Activated CD4-positive, alpha-beta memory T cell treated with anti-CD3 and anti-CD28 coated beads for 36 hours (primary cell): ENCODE measurements around the gene ADGRE1. TPM values are rescaled to one million over a fixed set of nuclear protein-coding genes. Genes with fewer than 3 reads are reported as not detected.

Experiments
- CTCF ChIA-PET: fragments of 350-600 bp; sonication (Branson Sonifier 250); formaldehyde crosslinking; loops from one replicate; lab custom pipeline; 2021; ENCODE audit warnings: antibody characterized with exemption, inconsistent platforms; lab: Charles Lee
- POLR2A ChIA-PET: fragments of 350-600 bp; sonication (Branson Sonifier 250); formaldehyde crosslinking; loops from one replicate; lab custom pipeline; 2021; ENCODE audit warnings: antibody characterized with exemption; lab: Charles Lee
- DNase-seq: peaks from one replicate; pipeline ENCODE4 v3.0.0-alpha.2; 2020
- H3K27ac Mint-ChIP-seq: one replicate; pipeline ENCODE4 v1.8.0; 2021; ENCODE audit warnings: mixed read lengths
- H3K27me3 Mint-ChIP-seq: one replicate; pipeline ENCODE4 v1.8.0; 2021; ENCODE audit warnings: mixed read lengths
- H3K36me3 Mint-ChIP-seq: one replicate; pipeline ENCODE4 v1.8.0; 2021; ENCODE audit warnings: mixed read lengths
- H3K4me1 Mint-ChIP-seq: one replicate; pipeline ENCODE4 v1.8.0; 2021; ENCODE audit warnings: low read depth, mixed read lengths
- H3K4me3 Mint-ChIP-seq: one replicate; pipeline ENCODE4 v1.8.0; 2021; ENCODE audit warnings: mild to moderate bottlenecking, mixed read lengths
- H3K9me3 Mint-ChIP-seq: one replicate; pipeline ENCODE4 v1.8.0; 2021; ENCODE audit warnings: mixed read lengths
- intact Hi-C: fragments of 100-400 bp; cut with micrococcal nuclease; formaldehyde crosslinking; loops from one replicate; pipeline ENCODE4 v1.15.1; 2023
- total RNA-seq, 2 experiments: library from RNA; stranded (reverse); gene quantifications; one replicate each; pipeline ENCODE4 v1.2.3, GENCODE V29; 2021

Gene ADGRE1
- total RNA-seq, 2 experiments from 2014 or later, result 6.6 to 6.8 TPM

GRCh38 chr19:6963937-6964336 is 76.6 kb downstream of the ADGRE1 start:
- Mint-ChIP-seq H3K4me1 (no peaks in the 10 kb centered on the region), H3K27ac (no peak overlapping the region), H3K9me3 (peaks cover 3% of the 10 kb centered on the region), H3K36me3 (peaks cover 2% of the 10 kb centered on the region), H3K4me3 (no peak overlapping the region), H3K27me3 (no peaks in the 10 kb centered on the region)
- peak; percentile 60 for DNase-seq
- POLR2A ChIA-PET, result no interaction called here
- intact Hi-C loops, result no loop called here
- CTCF ChIA-PET, result interaction anchor here (0.6 to 2.1 kb wide), 26 partner anchors 9 to 444 kb away, joined by 3 to 13 read pairs (median 4); partner anchors contain the start of genes VAV1 and ZNF557

- H3K27ac Mint-ChIP-seq, result no peak overlapping the region
- POLR2A ChIA-PET, result no interaction called here
- DNase-seq, result no peak
- CTCF ChIA-PET, result no interaction called here
- no peak overlapping the region for H3K4me3 Mint-ChIP-seq
- intact Hi-C loops, result no loop called here
- no peaks in the 10 kb centered on the region for H3K27me3 Mint-ChIP-seq
- H3K36me3 Mint-ChIP-seq, result peaks cover 5% of the 10 kb centered on the region
- H3K9me3 Mint-ChIP-seq, result no peaks in the 10 kb centered on the region
- no peaks in the 10 kb centered on the region for H3K4me1 Mint-ChIP-seq
These were observed 80.6 kb downstream of the ADGRE1 start for GRCh38 chr19:6967967-6968366.

- H3K4me3 Mint-ChIP-seq, result no peak overlapping the region
- ChIA-PET POLR2A (no interaction called here), CTCF (interaction anchor here (0.8 kb wide), 1 partner anchor 43 kb away, joined by 3 read pairs; no protein-coding TSS in a partner anchor)
- DNase-seq, result no peak
- H3K9me3 Mint-ChIP-seq, result no peaks in the 10 kb centered on the region
- no peak overlapping the region for H3K27ac Mint-ChIP-seq
- no peaks in the 10 kb centered on the region for H3K27me3 Mint-ChIP-seq
- no peaks in the 10 kb centered on the region for H3K4me1 Mint-ChIP-seq
- H3K36me3 Mint-ChIP-seq, result peaks cover 3% of the 10 kb centered on the region
- intact Hi-C loops, result no loop called here
These were observed 82.1 kb downstream of the ADGRE1 start for GRCh38 chr19:6969490-6969889.

- POLR2A ChIA-PET, result no interaction called here
- Mint-ChIP-seq H3K27me3 (no peaks in the 10 kb centered on the region), H3K36me3 (peaks cover 3% of the 10 kb centered on the region), H3K4me3 (no peak overlapping the region), H3K4me1 (no peaks in the 10 kb centered on the region), H3K27ac (no peak overlapping the region), H3K9me3 (no peaks in the 10 kb centered on the region)
- intact Hi-C loops, result no loop called here
- no peak for DNase-seq
- CTCF ChIA-PET, result interaction anchor here (0.8 kb wide), 1 partner anchor 44 kb away, joined by 3 read pairs; no protein-coding TSS in a partner anchor
These were observed 82.6 kb downstream of the ADGRE1 start for GRCh38 chr19:6970021-6970420.

- Mint-ChIP-seq H3K9me3 (no peaks in the 10 kb centered on the region), H3K27me3 (no peaks in the 10 kb centered on the region), H3K36me3 (peaks cover 3% of the 10 kb centered on the region), H3K4me3 (no peak overlapping the region), H3K27ac (no peak overlapping the region), H3K4me1 (no peaks in the 10 kb centered on the region)
- CTCF ChIA-PET, result no interaction called here
- DNase-seq, result no peak
- POLR2A ChIA-PET, result no interaction called here
- intact Hi-C loops, result no loop called here
These were observed 83.1 kb downstream of the ADGRE1 start for GRCh38 chr19:6970443-6970842.

- Mint-ChIP-seq H3K36me3 (peaks cover 3% of the 10 kb centered on the region), H3K4me3 (no peak overlapping the region), H3K9me3 (no peaks in the 10 kb centered on the region), H3K27ac (no peak overlapping the region), H3K27me3 (no peaks in the 10 kb centered on the region), H3K4me1 (no peaks in the 10 kb centered on the region)
- DNase-seq, result no peak
- ChIA-PET POLR2A (no interaction called here), CTCF (no interaction called here)
- intact Hi-C loops, result no loop called here
These were observed 84.0 kb downstream of the ADGRE1 start for GRCh38 chr19:6971366-6971765.

- no peaks in the 10 kb centered on the region for H3K4me1 Mint-ChIP-seq
- H3K27ac Mint-ChIP-seq, result no peak overlapping the region
- no peak for DNase-seq
- ChIA-PET POLR2A (interaction anchor here (1.2 kb wide), 1 partner anchor 101 kb away, joined by 4 read pairs; no protein-coding TSS in a partner anchor), CTCF (interaction anchor here (2.5 kb wide), 1 partner anchor 12 kb away, joined by 13 read pairs; no protein-coding TSS in a partner anchor)
- no peaks in the 10 kb centered on the region for H3K27me3 Mint-ChIP-seq
- H3K36me3 Mint-ChIP-seq, result peaks cover 16% of the 10 kb centered on the region
- intact Hi-C loops, result no loop called here
- H3K9me3 Mint-ChIP-seq, result peaks cover 14% of the 10 kb centered on the region
- H3K4me3 Mint-ChIP-seq, result no peak overlapping the region
These were observed 88.8 kb downstream of the ADGRE1 start for GRCh38 chr19:6976197-6976596.

GRCh38 chr19:6979399-6979798 is 92.0 kb downstream of the ADGRE1 start:
- ChIA-PET CTCF (interaction anchor here (1.1 kb wide), 1 partner anchor 463 kb away, joined by 3 read pairs; no protein-coding TSS in a partner anchor), POLR2A (no interaction called here)
- Mint-ChIP-seq H3K27ac (no peak overlapping the region), H3K4me3 (no peak overlapping the region), H3K9me3 (peaks cover 28% of the 10 kb centered on the region), H3K36me3 (peaks cover 26% of the 10 kb centered on the region), H3K27me3 (no peaks in the 10 kb centered on the region), H3K4me1 (no peaks in the 10 kb centered on the region)
- intact Hi-C loops, result no loop called here
- DNase-seq, result no peak

- intact Hi-C loops, result no loop called here
- Mint-ChIP-seq H3K36me3 (peaks cover 33% of the 10 kb centered on the region), H3K4me3 (no peak overlapping the region), H3K27me3 (no peaks in the 10 kb centered on the region), H3K27ac (no peak overlapping the region), H3K4me1 (no peaks in the 10 kb centered on the region), H3K9me3 (peaks cover 33% of the 10 kb centered on the region)
- POLR2A ChIA-PET, result no interaction called here
- DNase-seq, result no peak
- CTCF ChIA-PET, result interaction anchor here (2.2 kb wide), 1 partner anchor 20 kb away, joined by 11 read pairs; no protein-coding TSS in a partner anchor
These were observed 96.1 kb downstream of the ADGRE1 start for GRCh38 chr19:6983448-6983847.

- Mint-ChIP-seq H3K27me3 (no peaks in the 10 kb centered on the region), H3K27ac (no peak overlapping the region), H3K4me1 (no peaks in the 10 kb centered on the region), H3K9me3 (peaks cover 33% of the 10 kb centered on the region), H3K36me3 (peaks cover 30% of the 10 kb centered on the region), H3K4me3 (no peak overlapping the region)
- ChIA-PET CTCF (interaction anchor here (0.9 kb wide), 1 partner anchor 24 kb away, joined by 4 read pairs; no protein-coding TSS in a partner anchor), POLR2A (no interaction called here)
- no peak for DNase-seq
- intact Hi-C loops, result no loop called here
These were observed 100.5 kb downstream of the ADGRE1 start for GRCh38 chr19:6987850-6988249.

- H3K4me3 Mint-ChIP-seq, result no peak overlapping the region
- no peaks in the 10 kb centered on the region for H3K27me3 Mint-ChIP-seq
These were observed 100.9 kb downstream of the ADGRE1 start for GRCh38 chr19:6988257-6988656.

More at GRCh38 chr19:6988257-6988656, 100.9 kb downstream of the ADGRE1 start:
- Mint-ChIP-seq H3K4me1 (no peaks in the 10 kb centered on the region), H3K9me3 (peaks cover 30% of the 10 kb centered on the region), H3K27ac (no peak overlapping the region), H3K36me3 (peaks cover 28% of the 10 kb centered on the region)
- intact Hi-C loops, result no loop called here
- ChIA-PET CTCF (interaction anchor here (0.9 kb wide), 1 partner anchor 25 kb away, joined by 4 read pairs; no protein-coding TSS in a partner anchor), POLR2A (no interaction called here)
- DNase-seq, result no peak
